ENCODE data around the gene CFAP299. TPM values are rescaled to one million over a fixed set of nuclear protein-coding genes. Genes with fewer than 3 reads are reported as not detected.

CFAP299 gene
- total RNA-seq, 1 donor from 2014 or later = not detected

DNA sequence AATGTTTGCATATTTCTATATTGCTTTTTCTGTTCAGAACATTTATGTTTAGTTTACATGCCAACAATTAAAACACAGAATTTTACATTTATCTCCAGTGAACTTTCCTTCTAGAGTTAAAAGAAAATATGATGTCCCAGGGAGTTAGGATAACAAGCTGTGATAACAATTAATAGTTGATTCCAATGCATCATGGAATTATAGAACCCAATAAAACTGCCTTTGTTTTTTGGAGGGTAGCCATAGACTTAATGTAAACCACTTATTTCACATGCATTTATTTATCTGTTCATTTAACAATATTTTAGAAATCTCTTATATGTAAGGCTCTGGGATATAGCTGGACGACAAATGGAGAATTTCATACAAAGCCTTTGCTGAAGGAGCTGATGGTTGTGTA is 180.0 kb downstream of the CFAP299 start:
- H3K27ac Mint-ChIP-seq (ENCODE audit: unreplicated experiment) = no peak overlapping the region
- no peaks in the 10 kb centered on the region for H3K4me1 Mint-ChIP-seq (ENCODE audit: low read depth, unreplicated experiment)
- Histone ChIP-seq H3K4me3 (ENCODE audit: insufficient read depth, low read depth, low read length) (no peak overlapping the region), H3K4me1 (ENCODE audit: insufficient read depth, low read length) (no peaks in the 10 kb centered on the region), H3K27ac (ENCODE audit: low read depth, low read length) (no peak overlapping the region), H2AFZ (ENCODE audit: low read depth, low read length) (no peak overlapping the region), H3K27me3 (ENCODE audit: insufficient read depth, low read length) (no peaks in the 10 kb centered on the region), H4K20me1 (ENCODE audit: insufficient read depth, low read length) (no peaks in the 10 kb centered on the region), H3K9me3 (ENCODE audit: insufficient read depth, low read depth, low read length) (no peaks in the 10 kb centered on the region), H3K4me2 (ENCODE audit: low read length) (no peak overlapping the region), H3K36me3 (ENCODE audit: insufficient read depth, low read length) (no peaks in the 10 kb centered on the region), H3K9ac (ENCODE audit: low read length) (no peak overlapping the region), H3K79me2 (ENCODE audit: insufficient read depth, low read length) (no peaks in the 10 kb centered on the region)
- no peaks in the 10 kb centered on the region for H3K36me3 Mint-ChIP-seq (ENCODE audit: low read depth, unreplicated experiment)
- no peak for FAIRE-seq
- DNase-seq (ENCODE audit: low read depth) = no peak
- H3K27me3 Mint-ChIP-seq (ENCODE audit: low read depth, unreplicated experiment) = no peaks in the 10 kb centered on the region
- TF ChIP-seq, protein P1, sequence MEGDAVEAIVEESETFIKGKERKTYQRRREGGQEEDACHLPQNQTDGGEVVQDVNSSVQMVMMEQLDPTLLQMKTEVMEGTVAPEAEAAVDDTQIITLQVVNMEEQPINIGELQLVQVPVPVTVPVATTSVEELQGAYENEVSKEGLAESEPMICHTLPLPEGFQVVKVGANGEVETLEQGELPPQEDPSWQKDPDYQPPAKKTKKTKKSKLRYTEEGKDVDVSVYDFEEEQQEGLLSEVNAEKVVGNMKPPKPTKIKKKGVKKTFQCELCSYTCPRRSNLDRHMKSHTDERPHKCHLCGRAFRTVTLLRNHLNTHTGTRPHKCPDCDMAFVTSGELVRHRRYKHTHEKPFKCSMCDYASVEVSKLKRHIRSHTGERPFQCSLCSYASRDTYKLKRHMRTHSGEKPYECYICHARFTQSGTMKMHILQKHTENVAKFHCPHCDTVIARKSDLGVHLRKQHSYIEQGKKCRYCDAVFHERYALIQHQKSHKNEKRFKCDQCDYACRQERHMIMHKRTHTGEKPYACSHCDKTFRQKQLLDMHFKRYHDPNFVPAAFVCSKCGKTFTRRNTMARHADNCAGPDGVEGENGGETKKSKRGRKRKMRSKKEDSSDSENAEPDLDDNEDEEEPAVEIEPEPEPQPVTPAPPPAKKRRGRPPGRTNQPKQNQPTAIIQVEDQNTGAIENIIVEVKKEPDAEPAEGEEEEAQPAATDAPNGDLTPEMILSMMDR (IDR thresholded peaks at IDR 0.05; ENCODE audit: insufficient read depth, low read depth, low read length) = no peak
- no peak for TF ChIP-seq EZH2 (IDR thresholded peaks at IDR 0.05; ENCODE audit: insufficient read depth, low read length)
- no peak overlapping the region for H3K4me3 Mint-ChIP-seq (ENCODE audit: unreplicated experiment)
- H3K9me3 Mint-ChIP-seq (ENCODE audit: unreplicated experiment) = no peaks in the 10 kb centered on the region

DNA sequence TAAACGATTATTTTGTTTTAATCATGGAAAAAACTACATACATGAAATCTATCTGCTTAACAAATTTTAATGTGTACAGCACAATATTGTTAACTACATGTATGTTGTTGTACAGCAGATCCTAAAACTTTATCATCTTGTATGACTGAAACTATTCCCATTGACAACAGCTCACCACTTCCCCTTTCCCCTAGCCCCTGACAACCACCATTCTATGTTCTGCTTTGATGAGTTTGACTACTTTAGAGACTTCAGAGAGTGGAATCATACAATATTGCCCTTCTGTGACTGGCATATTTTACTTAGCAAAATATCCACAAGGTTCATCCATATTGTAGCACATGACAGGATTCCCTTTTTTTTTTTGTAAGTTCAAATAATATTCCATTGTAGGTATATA is 185.9 kb downstream of the CFAP299 start:
- FAIRE-seq (no peak), DNase-seq (ENCODE audit: low read depth) (no peak)
- H3K36me3 Mint-ChIP-seq (ENCODE audit: low read depth, unreplicated experiment) = no peaks in the 10 kb centered on the region
- H3K9me3 Mint-ChIP-seq (ENCODE audit: unreplicated experiment) = no peaks in the 10 kb centered on the region
- H3K27ac Mint-ChIP-seq (ENCODE audit: unreplicated experiment) = no peak overlapping the region
- no peak overlapping the region for H3K4me3 Mint-ChIP-seq (ENCODE audit: unreplicated experiment)
- Histone ChIP-seq H3K4me3 (ENCODE audit: insufficient read depth, low read depth, low read length) (no peak overlapping the region), H4K20me1 (ENCODE audit: insufficient read depth, low read length) (no peaks in the 10 kb centered on the region), H3K27ac (ENCODE audit: low read depth, low read length) (no peak overlapping the region), H3K36me3 (ENCODE audit: insufficient read depth, low read length) (no peaks in the 10 kb centered on the region), H3K79me2 (ENCODE audit: insufficient read depth, low read length) (no peaks in the 10 kb centered on the region), H3K4me2 (ENCODE audit: low read length) (no peak overlapping the region), H3K9ac (ENCODE audit: low read length) (no peak overlapping the region), H3K4me1 (ENCODE audit: insufficient read depth, low read length) (no peaks in the 10 kb centered on the region), H2AFZ (ENCODE audit: low read depth, low read length) (no peak overlapping the region), H3K9me3 (ENCODE audit: insufficient read depth, low read depth, low read length) (no peaks in the 10 kb centered on the region), H3K27me3 (ENCODE audit: insufficient read depth, low read length) (no peaks in the 10 kb centered on the region)
- TF ChIP-seq EZH2 (IDR thresholded peaks at IDR 0.05; ENCODE audit: insufficient read depth, low read length) = no peak
- no peaks in the 10 kb centered on the region for H3K4me1 Mint-ChIP-seq (ENCODE audit: low read depth, unreplicated experiment)
- no peaks in the 10 kb centered on the region for H3K27me3 Mint-ChIP-seq (ENCODE audit: low read depth, unreplicated experiment)

DNA sequence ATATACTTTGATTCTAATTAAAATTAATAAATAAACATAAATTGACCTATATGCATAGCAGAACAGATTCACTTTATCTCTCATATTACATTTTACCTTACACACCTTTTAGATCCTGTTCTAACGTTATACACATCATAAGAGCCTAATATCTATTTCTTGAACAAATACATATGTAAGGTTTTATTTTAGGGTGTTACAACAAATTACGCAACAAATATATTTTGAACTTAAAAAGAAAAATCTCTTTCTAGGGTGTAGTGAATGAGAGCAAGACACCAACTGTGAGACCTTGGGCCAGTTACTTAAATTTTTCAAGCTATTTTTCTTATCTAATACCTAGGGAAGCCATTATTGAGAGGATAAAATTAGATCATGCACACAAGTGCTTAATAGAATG is 191.2 kb downstream of the CFAP299 start:
- TF ChIP-seq, protein P1 (IDR thresholded peaks at IDR 0.05; ENCODE audit: insufficient read depth, low read depth, low read length) = no peak
- no peak for TF ChIP-seq EZH2 (IDR thresholded peaks at IDR 0.05; ENCODE audit: insufficient read depth, low read length)
- H3K79me2 ChIP-seq (ENCODE audit: insufficient read depth, low read length) = no peaks in the 10 kb centered on the region

More for the DNA sequence above, 191.2 kb downstream of the CFAP299 start:
- DNase-seq (ENCODE audit: low read depth) (no peak), FAIRE-seq (no peak)
- Mint-ChIP-seq H3K27me3 (ENCODE audit: low read depth, unreplicated experiment) (no peaks in the 10 kb centered on the region), H3K36me3 (ENCODE audit: low read depth, unreplicated experiment) (no peaks in the 10 kb centered on the region), H3K4me3 (ENCODE audit: unreplicated experiment) (no peak overlapping the region), H3K9me3 (ENCODE audit: unreplicated experiment) (no peaks in the 10 kb centered on the region), H3K27ac (ENCODE audit: unreplicated experiment) (no peak overlapping the region), H3K4me1 (ENCODE audit: low read depth, unreplicated experiment) (no peaks in the 10 kb centered on the region)
- Histone ChIP-seq H3K4me3 (ENCODE audit: insufficient read depth, low read depth, low read length) (no peak overlapping the region), H3K9me3 (ENCODE audit: insufficient read depth, low read depth, low read length) (no peaks in the 10 kb centered on the region), H3K36me3 (ENCODE audit: insufficient read depth, low read length) (no peaks in the 10 kb centered on the region), H3K4me2 (ENCODE audit: low read length) (no peak overlapping the region), H4K20me1 (ENCODE audit: insufficient read depth, low read length) (no peaks in the 10 kb centered on the region), H3K27ac (ENCODE audit: low read depth, low read length) (no peak overlapping the region), H3K27me3 (ENCODE audit: insufficient read depth, low read length) (no peaks in the 10 kb centered on the region), H2AFZ (ENCODE audit: low read depth, low read length) (no peak overlapping the region), H3K4me1 (ENCODE audit: insufficient read depth, low read length) (no peaks in the 10 kb centered on the region), H3K9ac (ENCODE audit: low read length) (no peak overlapping the region)
